ENCODE measurements around the gene GGA3.

Gene GGA3

DNA sequence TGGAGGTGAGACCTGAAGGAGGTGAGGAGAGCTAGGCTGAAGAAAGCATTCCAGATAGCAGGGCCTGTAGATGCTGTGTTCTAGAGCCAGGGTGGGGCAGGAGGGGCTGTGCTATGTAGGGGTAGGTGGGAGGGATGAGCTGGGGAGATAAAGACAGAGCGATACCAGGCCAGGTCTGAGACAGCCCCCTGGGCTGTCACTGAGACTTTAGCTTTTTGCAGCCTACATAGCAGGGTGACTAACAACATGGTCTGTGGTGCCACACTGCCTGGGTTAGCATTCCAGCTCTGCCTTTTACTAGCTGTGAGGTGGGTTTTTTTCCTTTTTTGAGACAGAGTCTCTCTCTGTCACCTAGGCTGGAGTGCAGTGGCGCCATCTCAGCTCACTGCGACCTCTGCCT is 41.6 kb downstream of the GGA3 start:
- no peak overlapping the region for H3K27ac ChIP-seq (ENCODE audit: low read depth, low read length)
- H3K4me1 ChIP-seq (ENCODE audit: control insufficient read depth, low read length): no peaks in the 10 kb centered on the region
- no peaks in the 10 kb centered on the region for H4K20me1 ChIP-seq (ENCODE audit: control insufficient read depth, insufficient read depth, low read depth, low read length)
- H3K36me3 ChIP-seq (ENCODE audit: control insufficient read depth, low read length): peaks cover 72% of the 10 kb centered on the region
- no peaks in the 10 kb centered on the region for H3K9me2 ChIP-seq (replicated peaks; ENCODE audit: control insufficient read depth, low read length)
- peaks cover 15% of the 10 kb centered on the region for H3K79me2 ChIP-seq (ENCODE audit: control insufficient read depth, low read length)
- H3K27me3 ChIP-seq (ENCODE audit: control insufficient read depth, low read length): no peaks in the 10 kb centered on the region
- H3F3A ChIP-seq (ENCODE audit: control insufficient read depth, insufficient read depth): no peaks in the 10 kb centered on the region
- no peak overlapping the region for H3K4me2 ChIP-seq (ENCODE audit: low read length)
- H3K9me3 ChIP-seq (ENCODE audit: control insufficient read depth, insufficient read depth, low read length): no peaks in the 10 kb centered on the region
- no peak overlapping the region for H3K4me3 ChIP-seq (ENCODE audit: low read length)
- TF ChIP-seq CTCF (IDR thresholded peaks at IDR 0.05; ENCODE audit: low read depth, low read length, poor library complexity, severe bottlenecking) (no peak), EZH2phosphoT487 (IDR thresholded peaks at IDR 0.05; ENCODE audit: borderline replicate concordance, low read length) (no peak)

DNA sequence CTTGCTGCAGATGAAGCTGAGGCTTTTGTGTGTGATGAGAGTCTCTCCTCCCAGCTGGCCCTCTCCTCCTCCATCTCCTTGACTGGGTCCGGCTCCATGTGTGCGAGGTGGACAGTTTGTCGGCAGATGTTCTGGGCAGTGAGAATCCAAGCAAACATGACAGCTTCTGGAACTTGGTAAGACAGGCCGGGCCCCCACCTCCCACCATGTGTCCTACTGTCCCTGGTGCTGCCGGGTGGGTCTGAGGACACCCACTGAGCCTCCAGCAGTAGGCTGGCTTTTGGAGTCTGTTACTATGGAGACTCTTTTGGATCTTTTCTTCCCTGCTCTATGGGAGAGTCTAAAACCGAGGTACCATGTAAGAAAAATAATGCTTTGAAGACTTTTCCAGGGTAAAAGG is 43.3 kb downstream of the GGA3 start:
- H3K27ac ChIP-seq (ENCODE audit: low read depth, low read length): no peak overlapping the region
- peaks cover 15% of the 10 kb centered on the region for H3K79me2 ChIP-seq (ENCODE audit: control insufficient read depth, low read length)
- no peaks in the 10 kb centered on the region for H3K9me3 ChIP-seq (ENCODE audit: control insufficient read depth, insufficient read depth, low read length)
- peaks cover 74% of the 10 kb centered on the region for H3K36me3 ChIP-seq (ENCODE audit: control insufficient read depth, low read length)
- no peak overlapping the region for H3K4me3 ChIP-seq (ENCODE audit: low read length)
- no peak for TF ChIP-seq CTCF (IDR thresholded peaks at IDR 0.05; ENCODE audit: low read depth, low read length, poor library complexity, severe bottlenecking)
- H3K27me3 ChIP-seq (ENCODE audit: control insufficient read depth, low read length): no peaks in the 10 kb centered on the region
- H3K4me1 ChIP-seq (ENCODE audit: control insufficient read depth, low read length): no peaks in the 10 kb centered on the region
- no peak overlapping the region for H3K4me2 ChIP-seq (ENCODE audit: low read length)
- H3F3A ChIP-seq (ENCODE audit: control insufficient read depth, insufficient read depth): no peaks in the 10 kb centered on the region; the same call in 1 of the 2 replicates
- H4K20me1 ChIP-seq (ENCODE audit: control insufficient read depth, insufficient read depth, low read depth, low read length): no peaks in the 10 kb centered on the region
- no peaks in the 10 kb centered on the region for H3K9me2 ChIP-seq (replicated peaks; ENCODE audit: control insufficient read depth, low read length)

GRCh38 chr17:75209061-75209460 is 52.3 kb downstream of the GGA3 start:
- peaks cover 4% of the 10 kb centered on the region; the same call in 1 of the 2 replicates for H3F3A ChIP-seq (ENCODE audit: control insufficient read depth, insufficient read depth)
- H3K4me2 ChIP-seq (ENCODE audit: low read length): no peak overlapping the region
- no peaks in the 10 kb centered on the region for H4K20me1 ChIP-seq (ENCODE audit: control insufficient read depth, insufficient read depth, low read depth, low read length)
- no peaks in the 10 kb centered on the region for H3K9me2 ChIP-seq (replicated peaks; ENCODE audit: control insufficient read depth, low read length)
- no peak overlapping the region for H3K4me3 ChIP-seq (ENCODE audit: low read length)
- H3K79me2 ChIP-seq (ENCODE audit: control insufficient read depth, low read length): peaks cover 68% of the 10 kb centered on the region
- H3K27ac ChIP-seq (ENCODE audit: low read depth, low read length): no peak overlapping the region
- H3K4me1 ChIP-seq (ENCODE audit: control insufficient read depth, low read length): peaks cover 11% of the 10 kb centered on the region
- peaks cover 65% of the 10 kb centered on the region for H3K36me3 ChIP-seq (ENCODE audit: control insufficient read depth, low read length)
- TF ChIP-seq EZH2phosphoT487 (IDR thresholded peaks at IDR 0.05; ENCODE audit: borderline replicate concordance, low read length) (no peak), CTCF (IDR thresholded peaks at IDR 0.05; ENCODE audit: low read depth, low read length, poor library complexity, severe bottlenecking) (no peak)
- H3K9me3 ChIP-seq (ENCODE audit: control insufficient read depth, insufficient read depth, low read length): no peaks in the 10 kb centered on the region
- no peaks in the 10 kb centered on the region for H3K27me3 ChIP-seq (ENCODE audit: control insufficient read depth, low read length)

GRCh38 chr17:75208161-75208560 is 53.2 kb downstream of the GGA3 start:
- peaks cover 12% of the 10 kb centered on the region for H3K4me1 ChIP-seq (ENCODE audit: control insufficient read depth, low read length)
- H3K9me3 ChIP-seq (ENCODE audit: control insufficient read depth, insufficient read depth, low read length): no peaks in the 10 kb centered on the region
- peaks cover 57% of the 10 kb centered on the region for H3K36me3 ChIP-seq (ENCODE audit: control insufficient read depth, low read length)
- H3K9me2 ChIP-seq (replicated peaks; ENCODE audit: control insufficient read depth, low read length): no peaks in the 10 kb centered on the region
- TF ChIP-seq EZH2phosphoT487 (IDR thresholded peaks at IDR 0.05; ENCODE audit: borderline replicate concordance, low read length) (no peak), CTCF (IDR thresholded peaks at IDR 0.05; ENCODE audit: low read depth, low read length, poor library complexity, severe bottlenecking) (no peak)
- H3K27ac ChIP-seq (ENCODE audit: low read depth, low read length): no peak overlapping the region
- H3F3A ChIP-seq (ENCODE audit: control insufficient read depth, insufficient read depth): peaks cover 6% of the 10 kb centered on the region; the same call in 1 of the 2 replicates
- peak overlapping the region; percentile 0; the same call in 1 of the 2 replicates for H3K4me2 ChIP-seq (ENCODE audit: low read length)
- no peaks in the 10 kb centered on the region for H4K20me1 ChIP-seq (ENCODE audit: control insufficient read depth, insufficient read depth, low read depth, low read length)
- H3K27me3 ChIP-seq (ENCODE audit: control insufficient read depth, low read length): no peaks in the 10 kb centered on the region
- H3K4me3 ChIP-seq (ENCODE audit: low read length): no peak overlapping the region
- H3K79me2 ChIP-seq (ENCODE audit: control insufficient read depth, low read length): peaks cover 69% of the 10 kb centered on the region
